GM23248 (cell line): ENCODE measurements around the gene CEP192.

Experiments used
- EZH2 ChIP-seq: fragments of 200-600 bp; sonication (generic); IDR thresholded peaks from 2 replicates; pipeline ENCODE4 v1.6.1; 2018; ENCODE audit warnings: antibody characterized with exemption, mild to moderate bottlenecking; ENCODE audit not compliant: insufficient read depth, poor library complexity, severe bottlenecking
- EZH2phosphoT487 ChIP-seq: fragments of 200-600 bp; sonication (generic); IDR thresholded peaks from 2 replicates; pipeline ENCODE4 v1.6.1; 2018; ENCODE audit warnings: antibody characterized with exemption, moderate library complexity, mild to moderate bottlenecking, low read depth; ENCODE audit not compliant: insufficient read depth

DNA sequence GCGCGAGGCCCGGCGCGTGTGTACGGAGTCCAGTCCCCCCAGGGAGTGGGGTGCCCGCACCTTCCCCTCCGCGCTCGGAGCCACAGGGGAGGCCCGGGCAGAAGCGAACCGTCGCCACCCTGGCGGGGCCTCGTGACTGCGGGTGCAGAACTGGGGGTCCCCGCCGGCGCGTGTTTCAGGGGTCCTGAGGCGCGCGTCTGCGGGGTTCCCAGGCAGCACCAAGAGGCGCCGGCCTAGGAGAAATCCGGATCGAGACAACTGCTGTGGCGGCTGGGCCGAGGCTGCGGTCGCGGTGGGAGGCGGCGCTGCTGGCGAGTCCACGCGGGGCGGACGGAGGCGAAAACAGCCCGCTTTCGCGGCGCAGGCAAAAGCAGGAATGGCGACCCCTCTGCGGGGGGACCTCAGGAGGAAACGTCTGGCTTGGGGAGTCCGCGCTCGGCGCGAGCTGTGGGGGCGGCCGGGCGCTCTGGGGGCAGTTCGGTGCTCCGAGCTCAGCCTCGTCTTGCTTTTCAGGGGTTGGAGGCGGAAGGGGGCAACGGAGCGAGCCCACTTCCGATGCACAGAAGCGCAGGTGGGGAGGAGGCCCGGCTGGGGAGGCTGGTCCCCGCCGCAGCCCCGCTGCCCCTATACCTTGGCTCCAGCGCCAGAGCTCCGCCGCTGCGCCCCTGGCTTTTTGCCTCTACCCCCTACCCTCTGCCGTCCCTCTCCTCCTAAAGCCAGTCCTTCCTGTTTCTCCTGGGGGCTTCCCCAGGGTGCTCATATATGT lies 145.9 kb downstream of the CEP192 start:
- TF ChIP-seq EZH2 (no peak), EZH2phosphoT487 (no peak)
